ENCODE results near the gene TC2N. TPM values are rescaled to one million over a fixed set of nuclear protein-coding genes. Genes with fewer than 3 reads are reported as not detected.

The TC2N gene
- polyA plus RNA-seq, 3 donors: 0.24 to 0.55 TPM; not detected in 1

DNA sequence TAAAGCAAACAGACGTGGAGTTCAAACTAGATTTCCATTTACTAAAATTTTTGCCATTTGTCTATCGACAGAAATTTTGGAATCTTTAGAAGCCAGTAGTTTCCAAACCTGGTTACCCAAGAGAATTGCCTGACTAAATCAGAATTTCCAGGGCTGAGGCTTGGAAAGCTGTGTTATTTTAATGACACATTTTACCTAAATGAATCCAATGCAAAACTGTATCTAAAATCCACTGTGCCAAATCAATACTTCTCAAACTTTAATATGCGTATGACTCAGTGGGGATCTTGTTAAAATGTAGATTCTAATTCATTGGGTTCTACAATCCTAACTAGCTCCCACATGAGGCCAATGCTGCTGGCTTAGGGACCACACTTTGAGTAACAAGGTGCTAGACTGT is 35.0 kb upstream of the TC2N start:
- Histone ChIP-seq H3K4me1 (ENCODE audit: control insufficient read depth in 1 of 2, insufficient read depth in 2 of 2, low read length in 2 of 2) (no peaks in the 10 kb centered on the region), H3K36me3 (replicated peaks in 1 of 2; ENCODE audit: control insufficient read depth in 1 of 2, insufficient read depth in 2 of 2, low read length in 2 of 2) (no peaks in the 10 kb centered on the region), H3K27me3 (ENCODE audit: control insufficient read depth in 2 of 2, insufficient read depth in 2 of 2, low read length in 2 of 2) (no peaks in the 10 kb centered on the region), H3K4me2 (replicated peaks; ENCODE audit: extremely low read depth, low read length, poor library complexity, severe bottlenecking) (no peak overlapping the region), H3K79me2 (ENCODE audit: insufficient read depth, low read length) (no peaks in the 10 kb centered on the region), H3K4me3 (replicated peaks in 1 of 3; ENCODE audit: low read depth in 2 of 3, low read length in 3 of 3) (no peak overlapping the region), H3K27ac (ENCODE audit: low read depth in 1 of 2, low read length in 2 of 2) (no peak overlapping the region), H3K9ac (ENCODE audit: insufficient read depth, low read length, poor library complexity, severe bottlenecking) (no peak overlapping the region), H2AFZ (ENCODE audit: insufficient read depth, low read depth, low read length, poor library complexity, severe bottlenecking) (no peak overlapping the region), H3K9me3 (replicated peaks in 1 of 2; ENCODE audit: control insufficient read depth in 1 of 2, insufficient read depth in 1 of 2, low read length in 2 of 2) (no peaks in the 10 kb centered on the region), H4K20me1 (ENCODE audit: insufficient read depth, low read length) (no peaks in the 10 kb centered on the region)
- Mint-ChIP-seq H3K4me3 (no peak overlapping the region), H3K27ac (no peak overlapping the region), H3K36me3 (no peaks in the 10 kb centered on the region), H3K4me1 (no peaks in the 10 kb centered on the region), H3K9me3 (peaks cover 0 to 4% (median 2%) of the 10 kb centered on the region in 7 donors), H3K27me3 (ENCODE audit: low read depth in 3 of 3) (peaks cover 0 to under 1% (median 0%) of the 10 kb centered on the region in 3 donors)
- DNase-seq: no peak
- TF ChIP-seq, protein P1, sequence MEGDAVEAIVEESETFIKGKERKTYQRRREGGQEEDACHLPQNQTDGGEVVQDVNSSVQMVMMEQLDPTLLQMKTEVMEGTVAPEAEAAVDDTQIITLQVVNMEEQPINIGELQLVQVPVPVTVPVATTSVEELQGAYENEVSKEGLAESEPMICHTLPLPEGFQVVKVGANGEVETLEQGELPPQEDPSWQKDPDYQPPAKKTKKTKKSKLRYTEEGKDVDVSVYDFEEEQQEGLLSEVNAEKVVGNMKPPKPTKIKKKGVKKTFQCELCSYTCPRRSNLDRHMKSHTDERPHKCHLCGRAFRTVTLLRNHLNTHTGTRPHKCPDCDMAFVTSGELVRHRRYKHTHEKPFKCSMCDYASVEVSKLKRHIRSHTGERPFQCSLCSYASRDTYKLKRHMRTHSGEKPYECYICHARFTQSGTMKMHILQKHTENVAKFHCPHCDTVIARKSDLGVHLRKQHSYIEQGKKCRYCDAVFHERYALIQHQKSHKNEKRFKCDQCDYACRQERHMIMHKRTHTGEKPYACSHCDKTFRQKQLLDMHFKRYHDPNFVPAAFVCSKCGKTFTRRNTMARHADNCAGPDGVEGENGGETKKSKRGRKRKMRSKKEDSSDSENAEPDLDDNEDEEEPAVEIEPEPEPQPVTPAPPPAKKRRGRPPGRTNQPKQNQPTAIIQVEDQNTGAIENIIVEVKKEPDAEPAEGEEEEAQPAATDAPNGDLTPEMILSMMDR (IDR thresholded peaks at IDR 0.05): no peak
- no CpG with 5 or more reads among the region's 3 CpGs for WGBS (ENCODE audit: insufficient coverage)
- intact Hi-C loops (cut with micrococcal nuclease): no loop called here

DNA sequence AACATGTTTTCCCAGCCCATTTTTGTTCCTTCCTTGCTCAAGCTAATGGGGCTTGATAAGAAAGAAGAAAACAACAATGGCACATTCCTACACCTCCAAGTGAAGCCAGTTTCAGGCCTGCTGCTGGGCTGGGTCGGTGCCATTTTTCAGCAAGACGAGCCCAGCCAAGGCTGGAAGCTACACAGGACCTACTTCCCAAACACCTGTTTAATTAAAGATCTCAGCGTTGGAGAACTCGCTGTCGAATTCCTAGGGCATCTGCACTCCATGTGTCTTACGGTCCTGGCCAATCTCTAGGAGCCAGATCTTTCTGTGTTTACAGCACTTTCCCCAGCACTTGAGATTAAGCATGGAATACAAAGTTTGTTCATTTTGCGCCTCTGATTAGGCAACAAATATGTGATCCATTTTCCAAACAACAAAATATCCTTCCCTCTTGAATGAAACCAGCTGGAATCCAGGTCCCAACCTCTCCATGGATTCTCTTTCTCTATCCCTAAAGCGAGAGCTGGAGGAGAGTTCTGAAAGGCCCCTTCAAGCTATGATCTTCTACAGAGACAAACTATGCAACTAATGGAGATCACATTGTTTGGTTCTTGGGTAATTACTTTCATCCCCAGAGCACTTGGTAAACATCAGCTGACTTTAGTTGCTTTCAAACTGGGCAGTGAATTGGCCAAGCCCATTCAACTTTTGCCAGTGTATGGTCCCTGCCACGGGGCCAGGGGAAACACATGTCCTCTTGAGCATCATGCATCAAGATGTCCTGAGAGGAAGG is 34.3 kb upstream of the TC2N start:
- Mint-ChIP-seq H3K9me3 (peaks cover 0 to 2% (median 0%) of the 10 kb centered on the region in 7 donors), H3K27me3 (ENCODE audit: low read depth in 3 of 3) (no peaks in the 10 kb centered on the region), H3K4me3 (no peak overlapping the region), H3K36me3 (no peaks in the 10 kb centered on the region), H3K27ac (no peak overlapping the region), H3K4me1 (no peaks in the 10 kb centered on the region)
- Histone ChIP-seq H3K36me3 (replicated peaks in 1 of 2; ENCODE audit: control insufficient read depth in 1 of 2, insufficient read depth in 2 of 2, low read length in 2 of 2) (no peaks in the 10 kb centered on the region), H3K79me2 (ENCODE audit: insufficient read depth, low read length) (no peaks in the 10 kb centered on the region), H3K4me1 (ENCODE audit: control insufficient read depth in 1 of 2, insufficient read depth in 2 of 2, low read length in 2 of 2) (no peaks in the 10 kb centered on the region), H3K27ac (ENCODE audit: low read depth in 1 of 2, low read length in 2 of 2) (no peak overlapping the region), H4K20me1 (ENCODE audit: insufficient read depth, low read length) (no peaks in the 10 kb centered on the region), H3K4me3 (replicated peaks in 1 of 3; ENCODE audit: low read depth in 2 of 3, low read length in 3 of 3) (no peak overlapping the region), H3K4me2 (replicated peaks; ENCODE audit: extremely low read depth, low read length, poor library complexity, severe bottlenecking) (no peak overlapping the region), H2AFZ (ENCODE audit: insufficient read depth, low read depth, low read length, poor library complexity, severe bottlenecking) (no peak overlapping the region), H3K9ac (ENCODE audit: insufficient read depth, low read length, poor library complexity, severe bottlenecking) (no peak overlapping the region), H3K9me3 (replicated peaks in 1 of 2; ENCODE audit: control insufficient read depth in 1 of 2, insufficient read depth in 1 of 2, low read length in 2 of 2) (no peaks in the 10 kb centered on the region), H3K27me3 (ENCODE audit: control insufficient read depth in 2 of 2, insufficient read depth in 2 of 2, low read length in 2 of 2) (no peaks in the 10 kb centered on the region)
- DNase-seq: no peak
- WGBS (ENCODE audit: insufficient coverage): 95% methylated on average over 8 of the region's 9 CpGs
- intact Hi-C loops (cut with micrococcal nuclease): no loop called here
- TF ChIP-seq, protein P1 (IDR thresholded peaks at IDR 0.05): no peak
